ENCODE data around the gene ZNF511. TPM values are rescaled to one million over a fixed set of nuclear protein-coding genes. Genes with fewer than 3 reads are reported as not detected.

Gene ZNF511
- total RNA-seq, 4 donors from 2014 or later = 29.3 to 44.8 (median 35.0) TPM

- Histone ChIP-seq H3K27ac (no peak overlapping the region), H3K4me3 (no peak overlapping the region), H3K4me1 (peaks cover 0 to 12% (median 0%) of the 10 kb centered on the region in 4 donors), H3K27me3 (no peaks in the 10 kb centered on the region), H3K36me3 (peaks cover 0 to 37% (median 10%) of the 10 kb centered on the region in 3 donors), H3K9me3 (no peaks in the 10 kb centered on the region)
- TF ChIP-seq CTCF (IDR thresholded peaks at IDR 0.05) (no peak), POLR2A (IDR thresholded peaks at IDR 0.05) (no peak), EP300 (IDR thresholded peaks at IDR 0.05) (no peak)
- 71 to 90% methylated on average over 4 of the region's 4 CpGs for WGBS, 2 donors
- DNase-seq (ENCODE audit: low spot score in 2 of 2) = no peak
Measured at GRCh38 chr10:133313192-133313591, 4.5 kb downstream of the ZNF511 start.

GRCh38 chr10:133314911-133315310 is 6.2 kb downstream of the ZNF511 start:
- DNase-seq (ENCODE audit: low spot score in 2 of 2) = no peak
- WGBS, 2 donors = 82 to 88% methylated on average over 12 of the region's 12 CpGs

GRCh38 chr10:133315847-133316246 is 7.1 kb downstream of the ZNF511 start:
- Histone ChIP-seq H3K9me3 (no peaks in the 10 kb centered on the region), H3K36me3 (peaks cover 0 to 25% (median 10%) of the 10 kb centered on the region in 3 donors), H3K4me3 (no peak overlapping the region), H3K27me3 (peaks cover 0 to 25% of the 10 kb centered on the region in 2 donors), H3K4me1 (peaks cover 0 to 13% (median 0%) of the 10 kb centered on the region in 4 donors), H3K27ac (no peak overlapping the region)
- no peak for DNase-seq (ENCODE audit: low spot score in 2 of 2)
- TF ChIP-seq POLR2A (IDR thresholded peaks at IDR 0.05) (no peak), EP300 (IDR thresholded peaks at IDR 0.05) (no peak), CTCF (IDR thresholded peaks at IDR 0.05) (no peak)
- WGBS, 2 donors = 88% methylated on average over 5 of the region's 5 CpGs

More at GRCh38 chr10:133314911-133315310, 6.2 kb downstream of the ZNF511 start:
- Histone ChIP-seq H3K4me1 (peaks cover 0 to 13% (median 0%) of the 10 kb centered on the region in 4 donors), H3K27me3 (peaks cover 0 to 16% of the 10 kb centered on the region in 2 donors), H3K27ac (no peak overlapping the region), H3K9me3 (no peaks in the 10 kb centered on the region), H3K36me3 (peaks cover 0 to 34% (median 10%) of the 10 kb centered on the region in 3 donors), H3K4me3 (no peak overlapping the region)
- TF ChIP-seq EP300 (IDR thresholded peaks at IDR 0.05) = no peak
- TF ChIP-seq POLR2A (IDR thresholded peaks at IDR 0.05) = no peak
- no peak for TF ChIP-seq CTCF (IDR thresholded peaks at IDR 0.05)

GRCh38 chr10:133316266-133316665 is 7.6 kb downstream of the ZNF511 start:
- H3K27ac ChIP-seq = no peak overlapping the region
- 87 to 93% methylated on average over 6 to 8 of the region's 9 CpGs for WGBS, 2 donors
- peaks cover 0 to 20% (median 10%) of the 10 kb centered on the region in 3 donors for H3K36me3 ChIP-seq
- TF ChIP-seq CTCF (IDR thresholded peaks at IDR 0.05) (no peak), POLR2A (IDR thresholded peaks at IDR 0.05) (no peak), EP300 (IDR thresholded peaks at IDR 0.05) (no peak)
- DNase-seq (ENCODE audit: low spot score in 2 of 2) = no peak
- no peaks in the 10 kb centered on the region for H3K9me3 ChIP-seq
- H3K4me3 ChIP-seq = no peak overlapping the region
- H3K4me1 ChIP-seq = peaks cover 0 to 13% (median 0%) of the 10 kb centered on the region in 4 donors
- H3K27me3 ChIP-seq = peaks cover 0 to 29% of the 10 kb centered on the region in 2 donors

- Histone ChIP-seq H3K36me3 (peaks cover 0 to 16% (median 9%) of the 10 kb centered on the region in 3 donors), H3K27ac (no peak overlapping the region), H3K4me1 (peaks cover 0 to 13% (median 0%) of the 10 kb centered on the region in 4 donors), H3K9me3 (no peaks in the 10 kb centered on the region), H3K27me3 (peaks cover 0 to 30% of the 10 kb centered on the region in 2 donors), H3K4me3 (no peak overlapping the region)
- TF ChIP-seq CTCF (IDR thresholded peaks at IDR 0.05) = no peak
- DNase-seq (ENCODE audit: low spot score in 2 of 2) = no peak
- 84 to 86% methylated on average over 7 of the region's 7 CpGs for WGBS, 2 donors
Measured at GRCh38 chr10:133316732-133317131, 8.0 kb downstream of the ZNF511 start.

Measured in tibial nerve (tissue), 4 donors.